Neural cell (in vitro differentiated cells): ENCODE measurements around the gene MAG. TPM values are rescaled to one million over a fixed set of nuclear protein-coding genes. Genes with fewer than 3 reads are reported as not detected.

Experiments used
- H2AFZ ChIP-seq: fragments of 200-600, 300-800 bp; sonication (generic), shearing (Covaris generic); 2 replicates; pipeline ENCODE4 v1.6.0; 2014; ENCODE audit warnings: low read depth, mild to moderate bottlenecking, antibody characterized with exemption, low read length, moderate library complexity
- H3F3A ChIP-seq: fragments of 200-600 bp; shearing (Covaris generic); 2 replicates; pipeline ENCODE4 v1.6.1; 2016; ENCODE audit warnings: mild to moderate bottlenecking, moderate library complexity, mixed read lengths, antibody characterized with exemption, low read length; ENCODE audit not compliant: insufficient read depth, poor library complexity, severe bottlenecking
- H3K27ac ChIP-seq: fragments of 200-600, 300-800 bp; sonication (generic), shearing (Covaris generic); 2 replicates; pipeline ENCODE4 v1.5.1; 2014; ENCODE audit warnings: mild to moderate bottlenecking, low read length, moderate library complexity
- H3K27me3 ChIP-seq: fragments of 300-800, 200-600 bp; sonication (generic), shearing (Covaris generic); 2 replicates; pipeline ENCODE4 v1.6.0; 2014; ENCODE audit warnings: mild to moderate bottlenecking, low read depth, low read length, moderate library complexity; ENCODE audit not compliant: insufficient read depth
- H3K36me3 ChIP-seq: fragments of 300-800, 200-600 bp; sonication (generic), shearing (Covaris generic); 2 replicates; pipeline ENCODE4 v1.5.1; 2014; ENCODE audit warnings: mild to moderate bottlenecking, antibody characterized with exemption, low read length, moderate library complexity; ENCODE audit not compliant: insufficient read depth
- H3K4me2 ChIP-seq: fragments of 300-800, 200-600 bp; sonication (generic), shearing (Covaris generic); 2 replicates; pipeline ENCODE4 v1.6.0; 2014; ENCODE audit warnings: mild to moderate bottlenecking, low read length
- H3K4me3 ChIP-seq: fragments of 300-800, 200-600 bp; sonication (generic), shearing (Covaris generic); 2 replicates; pipeline ENCODE4 v1.5.1; 2014; ENCODE audit warnings: mild to moderate bottlenecking, low read length, moderate library complexity
- H3K79me2 ChIP-seq: fragments of 200-600 bp; shearing (Covaris generic); replicated peaks from 2 replicates; pipeline ENCODE4 v1.6.0; 2014; ENCODE audit warnings: mild to moderate bottlenecking, low read length, moderate library complexity; ENCODE audit not compliant: insufficient read depth
- H3K9ac ChIP-seq: fragments of 300-800, 200-600 bp; sonication (generic), shearing (Covaris generic); 2 replicates; pipeline ENCODE4 v1.6.1; 2016; ENCODE audit warnings: mild to moderate bottlenecking, low read length, mixed read lengths
- H3K9me2 ChIP-seq: fragments of 200-600 bp; shearing (Covaris generic); 2 replicates; pipeline ENCODE4 v1.6.1; 2016; ENCODE audit warnings: mild to moderate bottlenecking, low read length, mixed read lengths; ENCODE audit not compliant: insufficient read depth
- H3K9me3 ChIP-seq: fragments of 200-600, 300-800 bp; sonication (generic), shearing (Covaris generic); 2 replicates; pipeline ENCODE4 v1.6.1; 2016; ENCODE audit warnings: mild to moderate bottlenecking, mixed run types, low read length, moderate library complexity, mixed read lengths
- H4K20me1 ChIP-seq: fragments of 200-600 bp; shearing (Covaris generic); 2 replicates; pipeline ENCODE4 v1.6.1; 2016; ENCODE audit warnings: mild to moderate bottlenecking, mixed run types; ENCODE audit not compliant: insufficient read depth
- EP300 ChIP-seq: fragments of 450-650 bp; conservative IDR thresholded peaks from 2 replicates; pipeline ENCODE4 v1.6.1; 2014; ENCODE audit warnings: antibody characterized with exemption, mild to moderate bottlenecking, moderate library complexity; ENCODE audit not compliant: poor library complexity, severe bottlenecking
- EZH2 ChIP-seq: fragments of 200-600, 300-800 bp; shearing (Covaris generic), sonication (generic); IDR thresholded peaks from 2 replicates; pipeline ENCODE4 v1.6.1; 2014; ENCODE audit warnings: antibody characterized with exemption, low read length, borderline replicate concordance, mild to moderate bottlenecking; ENCODE audit not compliant: insufficient read depth, poor library complexity, severe bottlenecking
- MXI1 ChIP-seq: fragments of 450-650 bp; conservative IDR thresholded peaks from 2 replicates; pipeline ENCODE4 v1.6.1; 2014; ENCODE audit warnings: antibody characterized with exemption, mild to moderate bottlenecking; ENCODE audit not compliant: poor library complexity, severe bottlenecking
- POLR2AphosphoS5 ChIP-seq: IDR thresholded peaks from 2 replicates; pipeline ENCODE4 v1.6.1; 2012
- RAD21 ChIP-seq: fragments of 450-650 bp; conservative IDR thresholded peaks from 2 replicates; pipeline ENCODE4 v1.6.1; 2014; ENCODE audit warnings: antibody characterized with exemption, mild to moderate bottlenecking, moderate library complexity
- SMC3 ChIP-seq: fragments of 450-650 bp; conservative IDR thresholded peaks from 2 replicates; pipeline ENCODE4 v1.6.1; 2014; ENCODE audit warnings: antibody characterized with exemption, mild to moderate bottlenecking, moderate library complexity; ENCODE audit not compliant: poor library complexity
- TAF1 ChIP-seq: IDR thresholded peaks from 2 replicates; pipeline ENCODE4 v1.6.1; 2012; ENCODE audit warnings: low read depth
- polyA plus RNA-seq: library from polyadenylated mRNA; depleted of rRNA; stranded (reverse); fragments of >200 nt; gene quantifications from 2 replicates; pipeline ENCODE4 v1.2.3, GENCODE V29; 2014
- TF ChIP-seq, protein P1 (sequence below): fragments of 450-650 bp; IDR thresholded peaks from 2 replicates; pipeline ENCODE4 v1.5.1; 2014; ENCODE audit warnings: antibody characterized with exemption, mild to moderate bottlenecking, moderate library complexity; ENCODE audit not compliant: poor library complexity, severe bottlenecking
- TF ChIP-seq, protein P2 (sequence below): IDR thresholded peaks from 2 replicates; pipeline ENCODE4 v1.6.1; 2012; ENCODE audit warnings: borderline replicate concordance

The MAG gene
- polyA plus RNA-seq, 1 donor from 2014 or later: not detected

DNA sequence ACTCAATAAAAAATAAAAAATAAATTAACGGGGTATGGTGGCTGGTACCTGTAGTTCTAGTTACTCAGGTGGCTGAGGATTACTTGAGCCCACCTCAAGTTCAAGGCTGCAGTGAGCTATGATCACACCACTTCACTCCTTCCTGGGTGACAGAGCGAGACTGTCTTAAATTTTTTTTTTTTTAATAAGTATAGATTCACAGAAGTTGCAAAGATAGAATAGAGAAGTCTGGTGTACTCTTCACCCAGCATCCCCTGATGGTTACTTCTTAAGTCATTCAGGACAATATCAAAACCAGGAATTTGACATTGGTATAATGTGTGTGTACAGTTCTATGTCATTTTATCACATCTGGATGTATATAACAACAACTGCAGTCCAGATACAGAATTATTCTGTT is 29.3 kb downstream of the MAG start:
- H2AFZ ChIP-seq: no peak overlapping the region
- H3K27ac ChIP-seq: no peak overlapping the region
- no peaks in the 10 kb centered on the region for H3K9me2 ChIP-seq
- H3K9me3 ChIP-seq: no peaks in the 10 kb centered on the region
- H3K79me2 ChIP-seq: no peaks in the 10 kb centered on the region
- no peak overlapping the region for H3K4me2 ChIP-seq
- no peak overlapping the region for H3K4me3 ChIP-seq
- H3F3A ChIP-seq: no peaks in the 10 kb centered on the region
- H3K27me3 ChIP-seq: no peaks in the 10 kb centered on the region
- TF ChIP-seq MXI1 (no peak), TAF1 (no peak), RAD21 (no peak), SMC3 (no peak), EP300 (no peak), EZH2 (no peak), POLR2AphosphoS5 (no peak)
- TF ChIP-seq, protein P1, sequence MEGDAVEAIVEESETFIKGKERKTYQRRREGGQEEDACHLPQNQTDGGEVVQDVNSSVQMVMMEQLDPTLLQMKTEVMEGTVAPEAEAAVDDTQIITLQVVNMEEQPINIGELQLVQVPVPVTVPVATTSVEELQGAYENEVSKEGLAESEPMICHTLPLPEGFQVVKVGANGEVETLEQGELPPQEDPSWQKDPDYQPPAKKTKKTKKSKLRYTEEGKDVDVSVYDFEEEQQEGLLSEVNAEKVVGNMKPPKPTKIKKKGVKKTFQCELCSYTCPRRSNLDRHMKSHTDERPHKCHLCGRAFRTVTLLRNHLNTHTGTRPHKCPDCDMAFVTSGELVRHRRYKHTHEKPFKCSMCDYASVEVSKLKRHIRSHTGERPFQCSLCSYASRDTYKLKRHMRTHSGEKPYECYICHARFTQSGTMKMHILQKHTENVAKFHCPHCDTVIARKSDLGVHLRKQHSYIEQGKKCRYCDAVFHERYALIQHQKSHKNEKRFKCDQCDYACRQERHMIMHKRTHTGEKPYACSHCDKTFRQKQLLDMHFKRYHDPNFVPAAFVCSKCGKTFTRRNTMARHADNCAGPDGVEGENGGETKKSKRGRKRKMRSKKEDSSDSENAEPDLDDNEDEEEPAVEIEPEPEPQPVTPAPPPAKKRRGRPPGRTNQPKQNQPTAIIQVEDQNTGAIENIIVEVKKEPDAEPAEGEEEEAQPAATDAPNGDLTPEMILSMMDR: no peak
- TF ChIP-seq, protein P2, sequence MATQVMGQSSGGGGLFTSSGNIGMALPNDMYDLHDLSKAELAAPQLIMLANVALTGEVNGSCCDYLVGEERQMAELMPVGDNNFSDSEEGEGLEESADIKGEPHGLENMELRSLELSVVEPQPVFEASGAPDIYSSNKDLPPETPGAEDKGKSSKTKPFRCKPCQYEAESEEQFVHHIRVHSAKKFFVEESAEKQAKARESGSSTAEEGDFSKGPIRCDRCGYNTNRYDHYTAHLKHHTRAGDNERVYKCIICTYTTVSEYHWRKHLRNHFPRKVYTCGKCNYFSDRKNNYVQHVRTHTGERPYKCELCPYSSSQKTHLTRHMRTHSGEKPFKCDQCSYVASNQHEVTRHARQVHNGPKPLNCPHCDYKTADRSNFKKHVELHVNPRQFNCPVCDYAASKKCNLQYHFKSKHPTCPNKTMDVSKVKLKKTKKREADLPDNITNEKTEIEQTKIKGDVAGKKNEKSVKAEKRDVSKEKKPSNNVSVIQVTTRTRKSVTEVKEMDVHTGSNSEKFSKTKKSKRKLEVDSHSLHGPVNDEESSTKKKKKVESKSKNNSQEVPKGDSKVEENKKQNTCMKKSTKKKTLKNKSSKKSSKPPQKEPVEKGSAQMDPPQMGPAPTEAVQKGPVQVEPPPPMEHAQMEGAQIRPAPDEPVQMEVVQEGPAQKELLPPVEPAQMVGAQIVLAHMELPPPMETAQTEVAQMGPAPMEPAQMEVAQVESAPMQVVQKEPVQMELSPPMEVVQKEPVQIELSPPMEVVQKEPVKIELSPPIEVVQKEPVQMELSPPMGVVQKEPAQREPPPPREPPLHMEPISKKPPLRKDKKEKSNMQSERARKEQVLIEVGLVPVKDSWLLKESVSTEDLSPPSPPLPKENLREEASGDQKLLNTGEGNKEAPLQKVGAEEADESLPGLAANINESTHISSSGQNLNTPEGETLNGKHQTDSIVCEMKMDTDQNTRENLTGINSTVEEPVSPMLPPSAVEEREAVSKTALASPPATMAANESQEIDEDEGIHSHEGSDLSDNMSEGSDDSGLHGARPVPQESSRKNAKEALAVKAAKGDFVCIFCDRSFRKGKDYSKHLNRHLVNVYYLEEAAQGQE: no peak
- H4K20me1 ChIP-seq: no peaks in the 10 kb centered on the region
- H3K36me3 ChIP-seq: no peaks in the 10 kb centered on the region
- H3K9ac ChIP-seq: no peak overlapping the region

GRCh38 chr19:35322014-35322413 is 30.1 kb downstream of the MAG start:
- Histone ChIP-seq H3K79me2 (no peaks in the 10 kb centered on the region), H2AFZ (no peak overlapping the region), H3F3A (no peaks in the 10 kb centered on the region), H3K9me3 (no peaks in the 10 kb centered on the region), H3K36me3 (no peaks in the 10 kb centered on the region), H3K27ac (no peak overlapping the region), H3K27me3 (no peaks in the 10 kb centered on the region), H3K4me2 (no peak overlapping the region), H3K9me2 (no peaks in the 10 kb centered on the region), H3K9ac (no peak overlapping the region), H4K20me1 (no peaks in the 10 kb centered on the region), H3K4me3 (no peak overlapping the region)
- no peak for TF ChIP-seq SMC3
- TF ChIP-seq, protein P2: no peak
- no peak for TF ChIP-seq POLR2AphosphoS5
- TF ChIP-seq TAF1: no peak
- no peak for TF ChIP-seq EZH2
- TF ChIP-seq EP300: no peak
- TF ChIP-seq MXI1: no peak
- TF ChIP-seq, protein P1: no peak
- TF ChIP-seq RAD21: no peak
